Astrocyte of the cerebellum (primary cell): ENCODE measurements around the gene BBS9.

Experiments used
- DNase-seq: peaks from one replicate; pipeline ENCODE4 v3.0.0-alpha.2; 2011; ENCODE audit warnings: low read depth
- H3K4me3 ChIP-seq: 2 replicates; pipeline ENCODE4 v1.5.1; 2011; ENCODE audit warnings: mild to moderate bottlenecking, low read depth, low read length, moderate library complexity
- in situ Hi-C: cut with HindIII; loops from 2 replicates; pipeline ENCODE4 v1.10.0; 2017; ENCODE audit warnings: low sequenced_read_pairs
- TF ChIP-seq, protein P1 (sequence below): IDR thresholded peaks from 2 replicates; pipeline ENCODE4 v1.5.1; 2012; ENCODE audit warnings: low read length, low read depth, moderate library complexity, mild to moderate bottlenecking; ENCODE audit errors: missing control alignments

Gene BBS9

GRCh38 chr7:33327427-33327826 lies 198.1 kb downstream of the BBS9 start:
- TF ChIP-seq, protein P1, sequence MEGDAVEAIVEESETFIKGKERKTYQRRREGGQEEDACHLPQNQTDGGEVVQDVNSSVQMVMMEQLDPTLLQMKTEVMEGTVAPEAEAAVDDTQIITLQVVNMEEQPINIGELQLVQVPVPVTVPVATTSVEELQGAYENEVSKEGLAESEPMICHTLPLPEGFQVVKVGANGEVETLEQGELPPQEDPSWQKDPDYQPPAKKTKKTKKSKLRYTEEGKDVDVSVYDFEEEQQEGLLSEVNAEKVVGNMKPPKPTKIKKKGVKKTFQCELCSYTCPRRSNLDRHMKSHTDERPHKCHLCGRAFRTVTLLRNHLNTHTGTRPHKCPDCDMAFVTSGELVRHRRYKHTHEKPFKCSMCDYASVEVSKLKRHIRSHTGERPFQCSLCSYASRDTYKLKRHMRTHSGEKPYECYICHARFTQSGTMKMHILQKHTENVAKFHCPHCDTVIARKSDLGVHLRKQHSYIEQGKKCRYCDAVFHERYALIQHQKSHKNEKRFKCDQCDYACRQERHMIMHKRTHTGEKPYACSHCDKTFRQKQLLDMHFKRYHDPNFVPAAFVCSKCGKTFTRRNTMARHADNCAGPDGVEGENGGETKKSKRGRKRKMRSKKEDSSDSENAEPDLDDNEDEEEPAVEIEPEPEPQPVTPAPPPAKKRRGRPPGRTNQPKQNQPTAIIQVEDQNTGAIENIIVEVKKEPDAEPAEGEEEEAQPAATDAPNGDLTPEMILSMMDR, result no peak
- no peak overlapping the region for H3K4me3 ChIP-seq
- DNase-seq, result no peak
- in situ Hi-C loops, result no loop called here

GRCh38 chr7:33334349-33334748 lies 205.0 kb downstream of the BBS9 start:
- DNase-seq, result no peak
- H3K4me3 ChIP-seq, result no peak overlapping the region
- in situ Hi-C loops, result no loop called here

GRCh38 chr7:33336820-33337219 lies 207.5 kb downstream of the BBS9 start:
- TF ChIP-seq, protein P1, result no peak
- no peak overlapping the region for H3K4me3 ChIP-seq
- DNase-seq, result no peak
- in situ Hi-C loops, result no loop called here

More at GRCh38 chr7:33334349-33334748, 205.0 kb downstream of the BBS9 start:
- TF ChIP-seq, protein P1, result peak; percentile 62

- no peak overlapping the region for H3K4me3 ChIP-seq
- TF ChIP-seq, protein P1, result no peak
- in situ Hi-C loops, result no loop called here
- DNase-seq, result no peak
Observed at GRCh38 chr7:33339074-33339790, 209.9 kb downstream of the BBS9 start.

DNA sequence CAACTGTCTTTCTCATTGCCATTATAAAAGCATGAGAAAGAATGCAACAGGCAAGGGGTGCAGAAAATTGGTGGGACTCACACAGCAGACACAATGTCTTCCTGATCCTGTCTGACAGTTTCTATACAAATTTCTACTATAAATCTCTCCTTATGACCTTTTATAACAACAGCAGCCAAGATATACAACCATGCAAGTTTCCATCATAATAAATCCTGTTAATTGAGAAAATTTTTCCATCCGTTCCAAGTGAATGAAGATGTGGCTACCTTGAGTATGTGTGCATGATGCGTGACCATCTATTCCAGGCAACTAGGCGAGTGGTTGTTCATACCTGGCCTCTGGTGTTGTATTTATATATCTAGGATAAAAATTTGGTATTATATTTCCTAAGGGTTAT lies 216.7 kb downstream of the BBS9 start:
- in situ Hi-C loops, result no loop called here
- no peak overlapping the region for H3K4me3 ChIP-seq
- TF ChIP-seq, protein P1, result no peak
- DNase-seq, result no peak

- no peak for DNase-seq
- TF ChIP-seq, protein P1, result no peak
- no peak overlapping the region for H3K4me3 ChIP-seq
- in situ Hi-C loops, result no loop called here
Observed at GRCh38 chr7:33350577-33350976, 221.2 kb downstream of the BBS9 start.

GRCh38 chr7:33351709-33352108 lies 222.3 kb downstream of the BBS9 start:
- no peak overlapping the region for H3K4me3 ChIP-seq
- TF ChIP-seq, protein P1, result no peak
- no peak for DNase-seq
- in situ Hi-C loops, result no loop called here
